HG03108 (cell line): ENCODE measurements around the gene RXFP2.

Experiments used
- ATAC-seq: cut with Tn5 transposase; IDR thresholded peaks from one replicate; pipeline ENCODE4 v1.9.1; 2021; ENCODE audit warnings: moderate library complexity; ENCODE audit not compliant: unreplicated experiment

RXFP2 gene

GRCh38 chr13:31739226-31739625 is at the start of gene RXFP2:
TSS of gene RXFP2 (plus strand) at chr13:31739526. CDS start at chr13:31739613, 87 bp downstream.
- no peak for ATAC-seq

GRCh38 chr13:31697290-31697689 is 42.0 kb upstream of the RXFP2 start:
- ATAC-seq, result no peak

- no peak for ATAC-seq
Observed at GRCh38 chr13:31699650-31700049, 39.7 kb upstream of the RXFP2 start.

GRCh38 chr13:31703780-31704179 is 35.5 kb upstream of the RXFP2 start:
- no peak for ATAC-seq

GRCh38 chr13:31706105-31706504 is 33.2 kb upstream of the RXFP2 start:
- ATAC-seq, result no peak

- ATAC-seq, result no peak
Observed at GRCh38 chr13:31717583-31717982, 21.7 kb upstream of the RXFP2 start.

GRCh38 chr13:31719214-31719613 is 20.1 kb upstream of the RXFP2 start:
- ATAC-seq, result no peak

- ATAC-seq, result no peak
Observed at GRCh38 chr13:31722673-31723072, 16.7 kb upstream of the RXFP2 start.

- no peak for ATAC-seq
Observed at GRCh38 chr13:31725841-31726240, 13.5 kb upstream of the RXFP2 start.

GRCh38 chr13:31731921-31732320 is 7.4 kb upstream of the RXFP2 start:
- no peak for ATAC-seq

- ATAC-seq, result no peak
Observed at GRCh38 chr13:31733066-31733465, 6.3 kb upstream of the RXFP2 start.

- no peak for ATAC-seq
Observed at GRCh38 chr13:31733647-31734046, 5.7 kb upstream of the RXFP2 start.

GRCh38 chr13:31742097-31742734 is 2.9 kb downstream of the RXFP2 start:
- peak; percentile 76 for ATAC-seq

GRCh38 chr13:31747291-31747690 is 8.0 kb downstream of the RXFP2 start:
- ATAC-seq, result no peak

- ATAC-seq, result no peak
Observed at GRCh38 chr13:31747966-31748365, 8.6 kb downstream of the RXFP2 start.

GRCh38 chr13:31749929-31750328 is 10.6 kb downstream of the RXFP2 start:
- ATAC-seq, result no peak

- ATAC-seq, result no peak
Observed at GRCh38 chr13:31755211-31755610, 15.9 kb downstream of the RXFP2 start.

- ATAC-seq, result no peak
Observed at GRCh38 chr13:31755803-31756212, 16.5 kb downstream of the RXFP2 start.

GRCh38 chr13:31756346-31756745 is 17.0 kb downstream of the RXFP2 start:
- no peak for ATAC-seq

- no peak for ATAC-seq
Observed at GRCh38 chr13:31761951-31762350, 22.6 kb downstream of the RXFP2 start.

- no peak for ATAC-seq
Observed at GRCh38 chr13:31764556-31764955, 25.2 kb downstream of the RXFP2 start.

- no peak for ATAC-seq
Observed at GRCh38 chr13:31765138-31765785, 25.9 kb downstream of the RXFP2 start.
